ENCODE data around the gene PPY.
"Not testable (repeated sequence)": the region's sequence is repeated elsewhere in the genome, so short reads cannot be mapped to it uniquely, and the experiment has no call there.

Gene PPY

GRCh38 chr17:43962479-43962878 lies 20.2 kb upstream of the PPY start:
- no peak for DNase-seq (ENCODE audit: low read depth)

GRCh38 chr17:43961954-43962353 lies 19.7 kb upstream of the PPY start:
- DNase-seq (ENCODE audit: low read depth), result no peak

GRCh38 chr17:43961292-43961691 lies 19.0 kb upstream of the PPY start:
- DNase-seq (ENCODE audit: low read depth), result not testable (repeated sequence)

- DNase-seq (ENCODE audit: low read depth), result peak; percentile 44
Observed at GRCh38 chr17:43958748-43959352, 16.6 kb upstream of the PPY start.

GRCh38 chr17:43956222-43956621 lies 13.9 kb upstream of the PPY start:
- DNase-seq (ENCODE audit: low read depth), result no peak

GRCh38 chr17:43953746-43954145 lies 11.5 kb upstream of the PPY start, which contains the start of gene PYY:
Gene PYY, minus strand, starts transcription at chr17:43953940. Its CDS starts 457 bp downstream, at chr17:43953483.
- DNase-seq (ENCODE audit: low read depth), result no peak

GRCh38 chr17:43952724-43953666 lies 10.7 kb upstream of the PPY start:
- no peak for DNase-seq (ENCODE audit: low read depth)

GRCh38 chr17:43952351-43952723 lies 10.1 kb upstream of the PPY start:
- peak; percentile 9 for DNase-seq (ENCODE audit: low read depth)

GRCh38 chr17:43951750-43952149 lies 9.5 kb upstream of the PPY start:
- no peak for DNase-seq (ENCODE audit: low read depth)

GRCh38 chr17:43950554-43950953 lies 8.3 kb upstream of the PPY start:
- no peak for DNase-seq (ENCODE audit: low read depth)

GRCh38 chr17:43949781-43950180 lies 7.5 kb upstream of the PPY start:
- DNase-seq (ENCODE audit: low read depth), result peak; percentile 13

- peak; percentile 14 for DNase-seq (ENCODE audit: low read depth)
Observed at GRCh38 chr17:43946781-43947180, 4.5 kb upstream of the PPY start.

GRCh38 chr17:43945074-43945829 lies 3.0 kb upstream of the PPY start:
- DNase-seq (ENCODE audit: low read depth), result peak; percentile 11

- peak; percentile 14 for DNase-seq (ENCODE audit: low read depth)
Observed at GRCh38 chr17:43940630-43941029, 1.6 kb downstream of the PPY start.

- no peak for DNase-seq (ENCODE audit: low read depth)
Observed at GRCh38 chr17:43939886-43940285, 2.4 kb downstream of the PPY start.

- not testable (repeated sequence) for DNase-seq (ENCODE audit: low read depth)
Observed at GRCh38 chr17:43939452-43939851, 2.8 kb downstream of the PPY start.

GRCh38 chr17:43938838-43939182 lies 3.5 kb downstream of the PPY start:
- no peak for DNase-seq (ENCODE audit: low read depth)

- peak; percentile 32 for DNase-seq (ENCODE audit: low read depth)
Observed at GRCh38 chr17:43936434-43936833, 5.8 kb downstream of the PPY start.

GRCh38 chr17:43935926-43936261 lies 6.4 kb downstream of the PPY start:
- DNase-seq (ENCODE audit: low read depth), result no peak

- no peak for DNase-seq (ENCODE audit: low read depth)
Observed at GRCh38 chr17:43935204-43935925, 6.9 kb downstream of the PPY start.

GRCh38 chr17:43932923-43933322 lies 9.4 kb downstream of the PPY start:
- no peak for DNase-seq (ENCODE audit: low read depth)

- no peak for DNase-seq (ENCODE audit: low read depth)
Observed at GRCh38 chr17:43932357-43932756, 9.9 kb downstream of the PPY start.

Measured in amniotic epithelial cell (primary cell).